HK-2 (cell line): ENCODE data around the gene ASS1.
"Not testable (repeated sequence)": the region's sequence is repeated elsewhere in the genome, so short reads cannot be mapped to it uniquely, and the experiment has no call there.

Experiments
- DNase-seq: peaks from one replicate; pipeline ENCODE4 v3.0.0-alpha.2; 2018; ENCODE audit not compliant: unreplicated experiment

Gene ASS1

GRCh38 chr9:130433947-130434262 is 10.9 kb upstream of the ASS1 start:
- DNase-seq = no peak

GRCh38 chr9:130434656-130435055 is 10.1 kb upstream of the ASS1 start:
- DNase-seq = not testable (repeated sequence)

GRCh38 chr9:130437011-130437789 is 7.6 kb upstream of the ASS1 start:
- no peak for DNase-seq

GRCh38 chr9:130438382-130438981 is 6.3 kb upstream of the ASS1 start:
- DNase-seq = no peak

GRCh38 chr9:130441031-130441430 is 3.7 kb upstream of the ASS1 start:
- DNase-seq = no peak

- no peak for DNase-seq
Measured at GRCh38 chr9:130442746-130443455, 1.9 kb upstream of the ASS1 start.

- DNase-seq = no peak
Measured at GRCh38 chr9:130443456-130443801, 1.3 kb upstream of the ASS1 start.

GRCh38 chr9:130443840-130444492 is 795 bp upstream of the ASS1 start:
- no peak for DNase-seq

- DNase-seq = peak; percentile 60
Measured at GRCh38 chr9:130445268-130445983, 665 bp downstream of the ASS1 start.

GRCh38 chr9:130446101-130446861 is 1.5 kb downstream of the ASS1 start:
- DNase-seq = peak; percentile 58

- DNase-seq = no peak
Measured at GRCh38 chr9:130447193-130447816, 2.5 kb downstream of the ASS1 start.

- DNase-seq = no peak
Measured at GRCh38 chr9:130448035-130448624, 3.4 kb downstream of the ASS1 start.

GRCh38 chr9:130448771-130449603 is 4.2 kb downstream of the ASS1 start:
- DNase-seq = no peak

- DNase-seq = no peak
Measured at GRCh38 chr9:130450344-130451003, 5.7 kb downstream of the ASS1 start.

- DNase-seq = no peak
Measured at GRCh38 chr9:130451004-130451390, 6.2 kb downstream of the ASS1 start.

- peak; percentile 90 for DNase-seq
Measured at GRCh38 chr9:130451509-130452388, 7.0 kb downstream of the ASS1 start.

- DNase-seq = no peak
Measured at GRCh38 chr9:130452835-130453234, 8.1 kb downstream of the ASS1 start.

GRCh38 chr9:130453487-130453886 is 8.7 kb downstream of the ASS1 start:
- peak; percentile 26 for DNase-seq
